ENCODE data around the gene COL16A1. TPM values are rescaled to one million over a fixed set of nuclear protein-coding genes. Genes with fewer than 3 reads are reported as not detected.

Gene COL16A1
- polyA plus RNA-seq, 3 donors: 50.2 to 59.0 (median 56.5) TPM

DNA sequence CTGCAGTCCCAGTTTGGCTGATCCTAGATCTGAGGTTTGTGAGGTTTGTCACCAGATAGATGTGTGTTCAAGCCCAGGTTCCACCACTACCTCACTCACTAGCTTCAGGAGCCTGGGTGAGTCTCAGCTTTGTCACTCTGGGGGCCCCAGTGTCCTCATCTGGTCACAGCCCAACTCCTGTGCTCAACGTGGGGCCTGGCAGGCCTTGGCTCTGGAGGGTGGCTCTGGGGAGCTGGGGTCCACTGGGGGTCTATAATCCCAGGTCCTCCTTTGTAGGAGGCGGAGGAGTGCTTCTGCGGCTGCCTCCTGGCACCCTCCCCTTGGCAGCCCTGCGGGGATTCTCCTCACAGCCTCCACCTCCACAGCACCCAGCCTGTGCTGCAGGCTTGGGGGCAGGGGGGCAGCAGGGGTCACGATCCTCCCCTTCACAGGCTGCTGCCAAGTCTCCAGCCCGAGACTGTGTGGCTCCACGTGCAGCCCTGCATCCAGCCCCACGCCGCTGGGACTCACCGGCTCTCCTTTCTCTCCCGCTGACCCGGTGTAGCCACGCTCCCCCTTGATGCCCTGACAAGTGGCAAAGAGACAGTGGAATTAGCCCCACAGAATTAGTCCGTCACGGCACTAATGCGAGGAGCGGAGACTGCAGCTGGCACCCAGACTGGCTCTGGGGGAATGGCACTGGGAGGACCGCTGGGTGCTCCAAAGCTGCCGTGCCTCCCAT lies 36.6 kb downstream of the COL16A1 start:
- no peak for DNase-seq

- no peak for DNase-seq
Measured at GRCh38 chr1:31666263-31666963, 37.4 kb downstream of the COL16A1 start.

- no peak for DNase-seq
Measured at GRCh38 chr1:31665234-31665878, 38.5 kb downstream of the COL16A1 start.

GRCh38 chr1:31664528-31664927 lies 39.3 kb downstream of the COL16A1 start:
- DNase-seq: no peak

DNA sequence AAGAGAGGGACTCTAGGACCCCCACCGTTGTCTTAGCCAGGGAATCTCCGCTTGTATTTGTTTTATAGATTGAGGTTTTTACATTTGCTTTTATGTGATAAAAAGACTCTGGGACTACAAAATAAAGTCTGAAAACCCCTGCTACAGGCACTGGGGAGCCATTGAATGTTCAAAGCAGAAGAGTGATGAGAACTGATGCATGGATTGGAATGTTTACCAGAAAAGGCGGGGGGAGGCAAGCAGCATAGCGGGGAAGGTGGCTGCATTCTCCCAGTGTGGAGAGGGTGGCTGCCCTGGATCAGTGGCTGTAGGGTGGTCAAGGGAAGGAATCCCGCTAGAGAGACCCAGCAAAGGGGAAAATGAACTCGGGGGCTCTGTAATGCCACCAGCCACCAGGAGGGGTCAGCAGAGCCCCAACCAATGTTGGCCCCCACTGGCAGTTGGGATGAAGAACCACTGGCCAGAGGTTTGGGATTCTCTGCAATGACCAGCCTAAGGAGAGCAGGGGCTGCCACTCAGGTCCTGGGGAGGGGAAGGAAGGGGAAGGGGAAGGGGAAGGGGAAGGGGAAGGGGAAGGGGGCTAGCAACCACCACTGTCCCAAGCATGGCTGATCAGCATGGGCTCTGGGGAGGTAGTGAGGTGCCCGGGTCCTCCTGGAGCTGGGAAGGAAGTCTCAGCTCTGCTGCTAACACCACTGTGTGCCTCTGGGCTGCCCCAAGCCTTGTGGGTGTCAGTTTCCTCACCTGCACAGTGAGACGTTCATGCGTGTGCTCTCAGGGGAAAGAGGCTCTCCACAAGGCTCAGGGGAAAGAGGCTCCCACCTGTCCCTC lies 40.0 kb downstream of the COL16A1 start:
- peak; percentile 51 for DNase-seq

DNA sequence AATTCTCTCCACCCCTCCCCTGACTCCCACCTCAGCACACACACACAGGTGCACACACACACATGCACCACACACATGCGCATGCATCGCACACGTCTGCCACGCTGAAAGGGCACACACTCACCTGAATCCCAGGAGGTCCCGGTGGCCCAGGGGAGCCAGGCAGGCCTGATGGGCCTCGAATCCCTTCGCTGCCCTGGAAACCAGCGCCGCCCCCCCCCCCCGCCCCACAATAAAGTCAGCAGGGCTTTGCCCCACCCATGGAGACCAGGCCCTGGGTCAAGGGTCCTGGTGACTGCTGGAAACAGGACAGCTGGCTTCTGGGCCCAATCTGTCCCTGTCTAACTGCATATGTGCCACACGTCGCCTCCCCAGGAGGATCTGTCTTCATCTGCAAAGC lies 41.4 kb downstream of the COL16A1 start:
- DNase-seq: no peak

DNA sequence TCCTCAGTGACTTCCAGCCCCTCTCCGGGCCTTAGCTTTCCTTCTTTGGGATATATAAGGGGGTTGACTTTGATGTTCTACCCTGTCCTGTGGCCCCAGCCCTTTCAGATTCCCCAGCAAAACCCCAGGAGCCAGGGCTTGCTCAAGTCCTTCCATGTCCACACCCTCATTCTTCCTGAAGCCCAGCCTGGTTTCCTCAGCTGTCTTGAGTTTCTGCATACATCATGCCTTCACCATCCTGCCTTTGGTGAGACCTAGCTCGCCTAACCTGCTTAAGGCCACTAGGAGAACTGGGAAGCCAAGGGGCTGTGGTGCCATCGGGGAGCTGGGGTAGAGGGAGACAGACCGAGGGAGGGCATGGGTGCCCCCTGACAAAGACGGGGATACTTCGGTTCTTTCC lies 42.0 kb downstream of the COL16A1 start:
- no peak for DNase-seq

GRCh38 chr1:31660871-31661455 lies 42.9 kb downstream of the COL16A1 start:
- no peak for DNase-seq

DNA sequence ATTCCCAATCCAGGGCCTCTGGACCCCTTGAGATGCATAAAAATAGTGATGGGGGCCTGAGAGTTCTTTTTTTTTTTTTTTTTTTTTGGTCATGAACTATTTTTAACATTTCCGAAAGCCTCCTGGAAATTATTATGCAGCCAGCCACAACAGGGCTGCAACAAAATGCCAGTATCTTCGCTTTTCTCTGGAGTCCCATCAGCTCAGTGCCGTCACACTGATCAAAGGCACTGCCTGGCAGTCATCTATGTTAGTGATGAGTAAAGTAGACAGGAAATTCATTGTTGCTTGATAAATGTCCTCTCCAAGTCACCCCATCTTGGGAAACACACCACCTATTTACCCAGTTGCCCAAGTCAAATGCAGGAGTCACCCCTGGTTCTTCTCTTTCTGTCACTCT lies 43.9 kb downstream of the COL16A1 start:
- no peak for DNase-seq

DNA sequence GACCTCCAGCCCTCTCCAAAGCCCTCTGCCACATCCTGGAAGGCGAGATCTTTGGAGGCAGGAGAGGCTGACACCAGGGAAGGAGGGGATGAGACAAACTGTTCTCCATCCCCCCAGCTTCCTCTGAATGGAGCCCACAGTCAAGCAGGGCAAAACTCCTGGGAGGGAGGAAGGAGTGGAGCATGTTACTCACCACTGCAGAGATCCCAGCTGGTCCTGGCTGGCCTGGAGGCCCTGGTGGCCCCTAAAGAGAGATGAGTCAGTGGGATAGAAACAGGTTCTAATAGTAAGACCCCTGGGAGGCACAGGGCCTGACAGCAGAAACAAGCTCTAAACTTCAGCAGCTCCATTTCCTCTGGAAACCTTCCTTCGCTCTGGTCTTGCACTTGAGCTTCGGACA lies 45.1 kb downstream of the COL16A1 start:
- no peak for DNase-seq

GRCh38 chr1:31657972-31658510 lies 45.8 kb downstream of the COL16A1 start:
- DNase-seq: no peak

GRCh38 chr1:31657020-31657804 lies 46.6 kb downstream of the COL16A1 start:
- no peak for DNase-seq

- no peak for DNase-seq
Measured at GRCh38 chr1:31655756-31656155, 48.1 kb downstream of the COL16A1 start.

DNA sequence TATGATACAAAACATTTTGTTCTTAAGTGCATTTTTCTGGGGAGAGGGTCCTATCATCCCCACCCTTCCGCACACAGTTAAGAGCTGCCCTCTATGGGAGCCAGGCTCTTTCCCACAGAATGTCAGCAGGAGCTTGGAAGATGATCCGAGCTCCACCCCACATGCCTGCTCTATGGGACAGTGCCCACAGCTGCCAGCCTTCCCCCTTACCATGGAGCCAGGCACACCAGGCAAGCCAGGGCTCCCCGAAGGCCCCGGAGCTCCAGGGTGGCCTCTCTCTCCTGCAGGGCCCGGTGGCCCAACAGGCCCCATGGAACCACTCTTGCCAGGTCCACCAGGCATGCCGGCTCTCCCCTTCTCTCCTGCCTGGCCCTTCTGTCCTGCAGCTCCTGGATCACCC lies 48.7 kb downstream of the COL16A1 start:
- no peak for DNase-seq

GRCh38 chr1:31654474-31654776 lies 49.4 kb downstream of the COL16A1 start:
- no peak for DNase-seq

DNA sequence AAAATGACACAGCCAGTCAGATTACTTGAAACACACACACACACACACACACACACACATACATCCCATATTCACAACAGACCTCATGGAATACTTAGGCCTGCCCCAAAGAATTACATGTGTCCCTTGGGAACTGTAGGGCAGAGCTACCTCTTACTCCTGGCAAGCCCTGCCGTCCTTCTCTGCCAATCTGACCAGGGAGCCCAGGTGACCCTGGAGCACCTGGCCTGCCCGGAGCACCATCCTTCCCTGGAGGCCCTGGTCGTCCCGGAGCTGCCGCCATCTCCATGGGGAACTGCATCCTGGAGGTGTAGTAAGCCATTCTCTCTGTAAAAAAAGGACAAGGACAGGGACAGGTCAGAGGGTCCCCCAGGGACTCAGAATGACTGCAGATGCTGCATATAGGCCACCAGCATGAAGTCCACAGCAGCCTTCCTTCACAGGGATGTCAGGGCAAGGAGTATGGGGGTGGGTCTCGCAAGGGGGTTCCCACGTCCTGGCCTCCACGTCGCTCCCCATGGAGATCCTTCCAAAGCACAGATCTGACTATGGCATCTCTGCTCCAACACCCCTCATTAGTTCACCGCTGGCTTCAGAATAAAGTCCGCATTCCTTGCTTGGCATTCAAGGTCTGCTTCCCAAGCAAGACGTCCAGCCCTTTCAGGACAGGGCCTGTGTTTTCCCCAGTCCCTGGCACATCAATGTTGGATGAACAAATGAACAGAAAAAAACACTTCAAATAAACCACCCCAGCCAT lies 49.9 kb downstream of the COL16A1 start:
- DNase-seq: no peak

- DNase-seq: no peak
Measured at GRCh38 chr1:31652891-31653499, 50.8 kb downstream of the COL16A1 start.

GRCh38 chr1:31651766-31652165 lies 52.1 kb downstream of the COL16A1 start:
- DNase-seq: no peak

DNA sequence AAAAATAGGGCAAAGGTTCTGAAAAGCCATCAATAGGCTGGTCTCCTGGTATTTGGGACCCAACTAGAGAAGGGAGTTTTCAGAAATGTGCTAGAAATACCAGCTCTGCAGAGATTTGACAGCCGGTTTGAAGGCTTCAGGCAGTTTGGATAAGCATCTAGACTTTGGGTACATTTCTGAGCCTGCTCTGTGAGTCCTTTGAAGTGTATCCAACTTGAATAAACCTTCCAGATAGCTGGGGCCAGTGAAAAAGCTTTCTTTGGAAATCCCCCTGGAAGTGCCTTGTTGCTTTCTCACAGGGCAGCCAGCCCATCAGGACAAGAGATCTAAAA lies 52.8 kb downstream of the COL16A1 start:
- DNase-seq: no peak

Measured in renal pelvis (tissue), 4 donors.